CD4-positive, alpha-beta T cell treated with Interleukin-21 for 1 hour (primary cell): ENCODE results near the gene DNAJB6.
A peak's percentile ranks its signal among the peaks of the same experiment; 100 is the strongest.

Source experiments
- DNase-seq: peaks from one replicate; pipeline ENCODE4 v3.0.0-alpha.2; 2020

Gene DNAJB6

DNA sequence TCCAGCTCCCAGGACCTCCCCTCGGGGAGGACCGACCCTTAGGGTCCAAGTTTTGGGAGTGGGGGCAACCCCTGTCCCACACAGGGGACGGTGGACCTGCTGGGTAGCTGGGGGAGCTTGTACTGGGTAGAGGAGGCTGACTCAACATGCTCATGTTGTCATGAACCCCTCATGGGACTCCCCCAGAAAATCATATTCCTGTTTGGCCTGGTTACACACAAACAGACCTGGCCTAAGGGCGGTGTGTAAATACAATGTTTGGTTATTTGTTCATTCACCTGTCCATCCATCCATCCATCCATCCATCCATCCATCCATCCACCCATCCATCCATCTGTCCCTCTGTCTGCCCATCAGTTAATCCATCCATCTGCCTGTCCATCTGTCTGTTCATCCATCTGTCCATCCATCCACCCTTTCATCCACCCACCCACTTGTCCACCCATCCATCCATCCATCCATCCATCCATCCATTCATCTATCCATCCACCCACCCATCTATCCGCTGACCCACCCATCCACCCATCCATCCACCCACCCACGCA lies 92.9 kb downstream of the DNAJB6 start:
- no peak for DNase-seq

DNA sequence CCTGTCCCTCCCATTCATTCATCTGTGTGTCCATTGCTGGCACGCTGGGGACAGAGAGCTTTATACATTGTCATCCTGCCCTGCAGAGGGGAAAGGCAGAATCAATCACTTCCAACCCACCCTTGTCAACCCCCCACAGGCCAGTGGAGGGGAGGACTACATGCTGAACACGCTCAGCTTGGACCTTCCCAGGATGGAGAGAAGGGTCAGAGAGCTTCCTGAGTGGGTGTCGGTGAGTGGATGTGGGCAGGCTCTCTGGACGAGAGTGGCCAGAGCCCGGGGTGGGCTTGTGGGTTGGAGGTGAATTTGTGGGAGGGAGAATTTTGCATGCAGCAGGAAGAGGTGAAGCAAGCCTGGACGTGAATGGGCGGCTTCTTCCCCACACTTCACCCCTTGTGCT lies 93.9 kb downstream of the DNAJB6 start:
- DNase-seq = no peak

DNA sequence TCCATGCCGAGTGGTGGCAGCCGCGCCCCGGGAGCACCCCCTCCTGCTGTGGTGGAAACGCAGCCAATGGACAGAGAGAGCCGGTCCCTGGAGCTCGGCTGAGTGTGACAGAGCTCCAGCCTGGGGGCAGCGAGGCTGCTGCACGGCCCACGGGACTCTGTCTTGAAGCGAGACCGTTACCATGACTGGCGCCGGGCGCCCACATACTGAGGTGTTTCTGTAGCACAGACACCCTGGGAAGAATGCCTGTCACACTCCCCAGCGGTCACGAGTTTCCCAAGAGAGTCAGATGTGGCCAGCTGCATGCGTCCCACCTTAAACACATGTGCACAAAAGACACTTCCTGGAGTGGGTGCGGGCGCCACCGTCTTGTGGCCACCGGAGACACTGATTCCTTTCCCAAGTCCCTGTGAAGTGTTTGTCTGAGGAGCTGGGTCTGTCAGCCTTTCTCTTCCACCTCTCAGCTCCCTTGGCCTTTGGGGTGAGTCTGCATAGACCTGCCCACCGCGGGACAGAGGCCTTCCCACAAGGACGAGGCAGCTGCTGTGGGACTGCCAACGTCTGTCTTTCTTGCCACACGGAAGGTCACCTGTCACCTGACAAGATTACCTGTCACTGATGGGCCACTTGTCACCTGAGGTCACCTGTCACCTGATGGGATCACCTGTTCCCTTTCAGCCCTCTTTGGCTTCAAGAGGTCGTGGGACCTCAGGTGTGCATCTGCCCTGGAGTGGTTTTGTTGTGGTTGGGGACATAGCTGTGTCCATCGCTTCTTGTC lies 94.6 kb downstream of the DNAJB6 start:
- DNase-seq = no peak

DNA sequence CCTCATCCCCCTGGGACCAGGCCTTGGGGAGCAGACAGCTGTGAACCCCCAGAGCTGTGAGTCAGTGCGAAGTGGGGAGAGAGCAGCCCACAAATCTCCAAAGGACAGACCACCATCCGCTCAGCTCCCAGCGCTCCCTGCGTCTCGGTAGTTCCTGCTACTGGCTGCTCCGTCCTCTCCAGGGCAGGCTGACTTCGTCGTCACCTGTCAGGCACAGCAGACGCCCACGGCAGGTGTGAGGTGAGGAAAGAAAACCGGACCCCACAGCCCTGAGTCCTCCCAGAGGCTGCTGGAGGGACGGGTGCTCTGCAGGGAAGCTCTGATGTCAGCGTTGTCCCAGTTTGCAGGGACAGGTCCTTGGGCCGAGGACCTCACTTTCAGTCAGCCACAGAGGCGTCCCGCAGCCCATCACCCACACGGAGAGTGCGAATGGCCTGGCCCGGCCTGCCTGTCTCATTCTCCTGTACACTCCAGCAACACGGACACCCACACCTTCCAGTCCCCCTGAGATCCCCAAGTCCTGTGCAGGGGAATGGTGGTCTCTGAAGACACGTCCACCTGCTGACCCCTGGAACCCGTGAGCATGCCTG lies 95.2 kb downstream of the DNAJB6 start:
- DNase-seq = no peak

DNA sequence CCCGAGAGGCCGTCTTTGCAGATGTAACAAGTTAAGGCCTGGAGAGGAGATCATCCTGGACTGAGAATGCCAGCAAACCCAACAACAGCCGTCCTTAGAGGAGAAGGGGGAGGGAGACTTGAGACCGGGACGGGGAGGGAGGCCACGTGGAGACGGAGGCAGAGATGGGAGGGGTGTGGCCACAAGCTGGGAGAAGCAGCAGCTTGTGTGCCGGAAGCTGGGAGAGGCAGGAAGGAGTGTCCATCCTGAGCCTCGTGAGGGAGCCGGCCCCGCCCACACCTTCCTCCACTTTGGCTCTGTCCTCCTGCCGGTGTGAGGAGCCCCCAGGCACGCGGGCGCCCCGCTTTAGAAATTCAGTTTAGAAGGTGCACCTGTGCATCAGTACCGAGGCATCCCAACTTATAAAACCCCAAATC lies 95.7 kb downstream of the DNAJB6 start:
- no peak for DNase-seq

DNA sequence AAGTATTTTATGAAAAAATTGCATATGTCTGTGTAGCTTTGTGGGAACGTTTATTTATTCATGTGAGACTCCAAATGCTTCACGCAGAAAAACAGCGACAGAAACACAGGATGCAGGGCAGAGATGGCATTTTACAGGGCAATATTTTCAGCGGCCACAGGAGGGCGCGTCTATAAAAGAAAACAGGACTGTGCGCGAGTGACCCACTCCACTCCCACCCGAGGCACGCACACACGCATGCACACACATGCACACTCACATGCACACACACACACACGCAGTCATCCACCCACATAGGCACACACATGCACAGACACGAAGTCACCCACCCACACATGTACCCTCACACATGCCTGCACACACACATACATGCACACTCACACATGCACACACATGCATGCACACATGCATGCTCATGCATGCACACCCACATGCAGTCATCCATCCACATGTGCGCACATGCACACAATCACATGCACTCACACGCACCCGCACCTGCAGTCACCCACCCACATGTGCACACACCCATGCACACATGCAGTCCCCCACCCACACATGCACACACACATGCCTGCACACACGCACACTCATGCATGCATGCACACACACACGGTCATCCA lies 96.3 kb downstream of the DNAJB6 start:
- DNase-seq = peak; percentile 56

DNA sequence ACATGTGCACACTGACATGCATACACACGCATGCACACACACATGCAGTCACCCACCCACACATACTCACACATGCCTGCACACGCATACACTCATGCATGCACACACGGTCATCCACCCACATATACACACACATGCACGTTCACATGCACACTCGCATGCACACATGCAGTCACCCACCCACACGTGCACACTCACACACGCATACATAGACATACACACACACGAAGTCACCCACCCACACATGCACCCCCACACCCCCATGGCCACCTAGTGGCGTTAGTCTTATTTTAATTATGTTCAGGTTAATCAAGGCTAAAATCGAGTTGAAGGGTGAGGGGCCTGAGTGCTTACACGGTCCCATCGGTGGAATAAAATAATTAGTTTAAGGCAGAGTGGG lies 96.8 kb downstream of the DNAJB6 start:
- no peak for DNase-seq

DNA sequence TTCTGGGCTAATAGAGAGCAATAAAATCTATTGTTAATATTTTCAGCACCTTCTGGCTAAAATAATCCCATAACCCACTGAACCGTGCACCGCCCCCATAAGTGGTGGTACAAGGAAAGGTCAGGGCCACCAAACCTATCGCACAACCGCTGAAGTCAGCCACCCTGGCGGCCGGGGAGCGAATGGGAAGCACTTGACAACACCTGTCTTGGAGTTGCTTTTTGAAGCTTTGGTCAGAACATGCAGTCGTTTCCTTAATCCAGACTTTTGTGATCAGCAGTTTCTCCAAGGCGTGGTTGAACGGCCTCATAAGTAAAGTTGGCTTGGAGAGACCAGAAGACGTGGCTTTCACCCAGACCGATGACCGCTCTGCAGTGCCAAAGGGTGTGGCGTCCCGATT lies 97.4 kb downstream of the DNAJB6 start:
- no peak for DNase-seq

DNA sequence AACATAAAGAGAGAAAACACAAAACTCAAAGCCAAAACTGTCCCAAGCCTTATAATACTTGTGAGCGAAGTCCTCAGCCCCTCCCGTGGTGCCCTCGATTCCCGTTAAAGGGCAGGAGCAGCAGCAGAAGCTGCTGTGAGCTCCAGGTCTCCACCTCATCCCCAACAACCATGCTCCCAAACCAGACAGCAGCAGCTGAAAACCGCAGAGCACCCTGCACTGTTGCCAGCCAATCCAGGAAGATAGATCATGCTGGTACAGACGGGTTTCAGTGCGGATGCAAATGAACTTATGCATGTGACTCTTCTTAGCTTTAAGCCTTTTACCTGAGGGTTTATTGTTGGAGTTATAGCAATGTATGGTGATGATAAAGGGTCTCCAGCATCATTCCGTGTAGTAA lies 97.9 kb downstream of the DNAJB6 start:
- DNase-seq = no peak

DNA sequence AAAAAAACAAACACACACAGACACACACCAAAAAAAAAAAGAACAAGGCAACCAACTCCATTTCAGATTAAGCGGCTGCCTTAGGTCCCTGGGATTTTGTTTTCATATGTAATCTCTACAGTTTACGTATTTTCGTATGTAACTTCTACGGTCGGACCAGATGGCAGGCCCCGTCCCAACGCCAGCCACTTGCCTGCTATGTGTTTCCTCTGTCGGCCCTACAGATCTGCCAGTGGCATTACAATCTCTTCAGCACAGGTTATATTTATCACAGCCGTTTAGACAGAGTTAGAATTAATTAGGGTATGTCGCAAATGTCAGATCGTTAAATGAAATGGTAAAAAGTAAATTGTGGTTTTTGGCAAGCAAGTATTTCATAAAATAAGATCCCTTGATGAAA lies 99.3 kb downstream of the DNAJB6 start:
- DNase-seq = no peak

DNA sequence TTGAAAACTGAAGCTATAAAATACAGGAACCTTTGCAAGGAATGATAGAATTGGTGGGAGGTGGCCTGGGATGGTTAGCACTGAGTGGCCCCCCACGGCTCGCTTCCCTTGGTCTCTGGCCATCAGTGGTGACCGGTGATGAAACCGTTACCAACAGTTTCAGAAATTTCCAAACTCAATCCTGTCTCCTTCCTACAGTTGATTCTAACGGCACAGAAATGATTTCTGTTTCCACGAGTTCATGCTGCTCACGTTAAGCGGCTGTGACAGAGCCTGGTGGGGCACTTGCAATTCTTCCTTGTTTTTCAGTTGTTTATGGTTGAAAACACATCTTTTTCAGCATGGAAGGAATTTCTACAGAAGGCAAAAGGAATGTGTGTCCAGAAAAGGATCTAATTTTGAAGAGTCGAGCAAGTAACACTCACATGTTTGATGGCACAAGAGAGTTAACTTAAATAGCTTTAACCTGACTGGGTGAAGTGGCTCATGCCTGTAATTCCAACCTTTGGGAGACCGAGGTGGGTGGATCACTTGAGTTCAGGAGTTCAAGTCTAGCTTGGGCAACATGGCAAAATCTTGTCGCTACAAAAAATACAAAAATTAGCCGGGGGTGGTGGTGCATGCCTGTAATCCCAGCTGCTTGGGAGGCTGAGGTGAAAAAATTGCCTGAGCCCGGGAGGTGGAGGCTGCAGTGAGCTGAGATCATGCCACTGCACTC lies 100.1 kb downstream of the DNAJB6 start:
- DNase-seq = no peak

DNA sequence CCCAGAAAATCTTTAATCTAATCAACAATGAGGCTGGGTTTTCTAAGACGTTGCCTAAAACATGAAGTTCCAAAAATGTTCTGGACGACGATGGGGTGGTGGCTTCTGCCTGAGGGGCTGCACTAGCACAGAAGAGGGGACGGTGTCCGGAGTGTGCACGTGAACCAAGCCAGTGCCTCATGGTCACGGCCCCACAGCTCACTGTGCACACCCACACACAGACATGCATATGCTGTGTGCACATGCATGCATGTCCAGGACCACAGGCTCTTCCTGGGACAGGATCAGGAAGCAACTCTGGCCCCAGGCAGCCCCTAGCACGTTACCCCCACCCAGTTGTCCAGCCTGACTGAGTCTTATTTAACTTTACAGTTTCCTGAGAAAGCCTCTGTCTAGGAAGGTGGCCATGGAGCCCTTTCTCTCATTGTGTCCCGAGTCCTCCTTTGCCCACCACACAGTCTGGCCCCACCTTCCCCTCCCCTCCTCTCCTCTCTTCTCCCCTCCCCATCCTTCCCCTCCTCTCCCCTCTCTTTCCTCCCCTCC lies 100.8 kb downstream of the DNAJB6 start:
- DNase-seq = no peak

DNA sequence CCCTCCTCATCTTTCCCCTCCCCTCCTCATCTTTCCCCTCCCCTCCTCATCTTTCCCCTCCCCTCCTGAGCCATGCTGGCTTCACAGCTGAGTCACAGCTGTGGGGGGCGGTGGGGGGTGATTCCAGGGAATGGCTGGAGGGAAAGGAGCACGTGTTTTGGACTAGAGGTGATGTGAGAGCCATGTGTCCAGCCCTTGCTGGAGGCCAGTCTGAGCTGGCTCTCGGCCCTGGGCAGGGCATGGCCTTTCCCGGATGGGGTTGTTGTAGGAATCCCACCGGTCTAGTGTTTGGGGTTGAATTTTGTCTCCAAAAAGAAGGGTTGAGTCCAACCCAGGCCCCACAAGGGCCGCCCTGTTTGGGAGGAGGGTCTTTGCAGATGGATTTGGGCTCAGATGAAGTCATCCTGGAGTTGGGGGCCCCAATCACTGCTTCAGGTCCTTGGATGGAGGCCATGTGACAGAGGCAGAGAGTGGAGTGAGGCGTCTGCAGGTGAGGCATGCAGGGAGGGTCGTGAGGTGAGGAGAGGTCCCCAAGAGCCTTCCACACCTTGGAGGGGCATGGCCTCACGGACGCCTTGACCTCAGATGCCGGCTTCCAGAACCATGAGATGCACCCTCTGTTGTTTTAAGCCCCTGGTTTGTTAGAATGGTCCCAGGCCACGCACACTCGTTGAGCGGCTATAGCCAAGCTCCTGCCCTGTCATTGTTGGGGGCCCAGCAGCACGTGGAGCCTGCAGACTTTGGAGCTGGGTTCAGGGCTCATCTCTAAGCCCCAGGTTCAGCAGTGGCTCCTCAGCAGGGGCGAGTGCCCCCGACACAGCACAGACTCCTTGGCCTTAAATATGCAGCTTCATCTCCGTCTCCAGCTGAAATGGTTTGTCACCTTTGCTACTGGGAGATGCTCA lies 101.6 kb downstream of the DNAJB6 start:
- DNase-seq = no peak

DNA sequence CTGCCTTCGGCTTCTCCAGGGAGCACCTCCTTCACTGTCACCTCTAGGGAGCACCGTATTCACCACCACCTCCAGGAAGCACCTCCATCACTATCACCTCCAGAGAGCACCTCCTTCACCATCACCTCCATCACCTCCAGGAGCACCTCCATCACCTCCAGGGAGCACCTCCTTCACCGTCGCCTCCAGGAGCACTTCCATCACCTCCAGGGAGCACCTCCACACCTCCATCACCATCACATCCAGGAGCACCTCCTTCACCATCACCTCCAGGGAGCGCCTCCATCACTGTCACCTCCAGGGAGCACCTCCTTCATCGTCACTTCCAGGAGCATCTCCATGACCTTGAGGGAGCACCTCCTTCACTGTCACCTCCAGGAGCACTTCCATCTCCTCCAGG lies 102.3 kb downstream of the DNAJB6 start:
- DNase-seq = no peak

DNA sequence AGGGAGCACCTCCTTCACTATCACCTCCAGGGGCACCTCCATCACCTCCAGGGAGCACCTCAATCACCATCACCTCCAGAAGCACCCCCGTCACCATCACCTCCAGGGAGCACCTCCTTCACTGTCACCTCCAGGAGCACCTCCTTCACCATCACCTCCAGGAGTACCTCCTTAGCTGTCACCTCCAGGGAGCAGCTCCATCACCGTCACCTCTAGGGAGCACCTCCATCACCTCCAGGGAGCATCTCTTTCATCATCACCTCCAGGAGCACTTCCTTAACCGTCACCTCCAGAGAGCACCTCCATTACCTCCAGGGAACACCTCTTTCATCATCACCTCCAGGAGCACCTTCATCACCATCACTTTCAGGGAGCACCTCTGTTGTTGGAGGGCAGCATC lies 103.0 kb downstream of the DNAJB6 start:
- no peak for DNase-seq

DNA sequence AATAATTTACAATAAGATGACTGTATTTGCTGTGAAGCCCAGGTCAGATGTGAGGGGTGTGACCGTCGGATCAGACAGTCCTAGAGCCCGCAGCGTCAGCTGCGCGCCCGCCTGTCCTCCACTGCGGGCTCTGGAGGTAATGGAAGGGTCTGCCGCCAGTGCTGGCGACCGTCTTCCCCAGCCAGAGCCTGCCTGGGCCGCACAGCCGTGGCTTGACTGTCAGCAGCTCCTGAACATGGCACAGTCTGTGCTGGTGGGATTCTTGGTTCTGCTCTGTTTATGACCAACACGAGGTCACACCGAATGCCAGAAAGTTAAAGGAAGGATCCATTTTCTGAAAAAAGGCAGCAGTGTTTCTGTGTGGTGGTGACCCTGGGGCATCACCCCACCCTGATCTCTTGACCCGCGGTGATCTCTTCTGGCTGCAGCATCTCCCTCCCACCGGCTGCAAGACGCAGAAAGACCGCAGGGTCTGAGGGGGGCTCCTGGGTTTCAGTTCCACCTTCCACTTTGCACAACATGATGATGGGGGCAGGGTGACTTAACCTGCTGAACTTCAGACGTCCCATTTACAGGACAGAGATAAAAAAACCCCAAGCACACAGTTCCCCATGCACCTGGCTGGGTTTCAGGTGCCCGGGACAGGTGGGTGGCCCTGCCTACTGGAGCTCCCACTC lies 103.7 kb downstream of the DNAJB6 start:
- DNase-seq = no peak

DNA sequence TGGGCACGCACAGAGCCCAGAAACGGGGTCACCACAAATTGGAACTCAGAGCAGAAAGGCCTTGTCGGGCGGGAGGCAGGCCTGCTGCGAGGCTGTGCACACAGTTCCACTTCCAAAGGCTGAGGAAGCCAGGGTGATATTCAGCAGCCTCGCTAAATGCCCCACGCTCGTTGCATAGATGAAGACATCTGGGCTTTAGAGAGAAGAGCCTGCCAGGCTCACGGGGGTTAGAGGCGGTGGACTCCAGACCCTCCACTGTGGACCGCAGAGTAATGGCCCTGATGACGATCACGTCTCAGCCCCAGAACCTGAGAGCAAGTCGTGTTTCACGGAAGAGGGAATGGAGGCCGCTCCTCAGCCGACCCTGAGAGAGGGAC lies 104.2 kb downstream of the DNAJB6 start:
- DNase-seq = no peak

DNA sequence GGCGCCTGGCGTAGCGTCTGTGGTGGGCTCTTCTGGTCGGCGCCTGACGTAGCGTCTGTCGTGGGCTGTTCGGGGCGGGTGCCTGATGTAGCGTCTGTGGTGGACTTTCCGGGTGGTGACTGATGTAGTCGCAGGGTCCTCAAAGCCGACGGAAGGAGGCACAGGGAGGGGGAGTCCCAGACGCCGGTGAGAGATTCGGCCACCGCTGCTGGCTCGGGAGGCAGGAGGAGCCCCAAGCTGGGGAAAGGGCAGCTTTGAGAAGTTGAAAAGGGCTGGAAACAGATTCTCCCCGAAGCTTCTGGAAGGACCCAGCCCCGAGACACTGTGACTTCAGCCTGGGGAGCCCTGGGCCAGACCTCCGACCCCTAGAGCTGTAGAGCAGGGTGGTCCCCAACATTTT lies 105.7 kb downstream of the DNAJB6 start:
- DNase-seq = no peak

DNA sequence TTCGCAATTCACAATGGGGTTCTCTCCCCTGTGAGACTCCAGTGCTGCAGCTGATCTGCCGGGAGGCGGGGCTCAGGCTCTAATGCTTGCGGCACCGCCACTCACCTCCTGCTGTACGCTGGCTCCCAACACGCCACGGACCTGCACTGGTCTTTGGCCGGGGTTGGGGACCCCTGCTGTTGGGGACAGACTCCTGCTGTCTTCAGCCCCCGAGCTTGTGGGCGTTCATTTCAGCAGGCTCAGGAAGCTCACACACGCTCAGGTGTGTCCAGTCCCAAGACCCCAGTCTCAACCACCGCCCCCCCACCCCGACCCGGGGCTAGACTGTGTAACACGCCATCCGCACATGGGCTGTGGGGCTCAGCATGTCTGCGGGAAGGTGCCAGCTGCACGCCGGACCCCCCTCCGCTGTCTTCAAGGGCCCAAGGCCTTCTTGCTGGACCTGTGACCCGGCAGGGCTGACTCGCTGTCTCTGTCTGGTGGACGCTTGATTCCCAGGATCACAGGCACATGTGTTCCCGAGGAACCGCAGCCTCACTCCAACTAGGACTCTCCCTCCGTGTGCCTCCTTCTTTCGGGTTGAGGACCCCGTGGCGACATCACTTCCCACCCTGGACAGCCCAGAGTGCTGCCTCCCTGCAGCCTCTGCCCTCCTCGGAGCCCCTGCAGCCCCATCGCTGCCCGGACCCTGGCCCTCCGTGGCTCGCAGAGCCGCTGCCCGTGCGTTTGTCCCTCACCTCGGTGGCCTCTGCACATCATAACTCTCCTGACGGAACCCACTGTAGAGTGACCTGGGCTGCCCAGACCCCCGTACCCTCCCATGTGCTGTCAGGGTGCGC lies 106.4 kb downstream of the DNAJB6 start:
- no peak for DNase-seq

DNA sequence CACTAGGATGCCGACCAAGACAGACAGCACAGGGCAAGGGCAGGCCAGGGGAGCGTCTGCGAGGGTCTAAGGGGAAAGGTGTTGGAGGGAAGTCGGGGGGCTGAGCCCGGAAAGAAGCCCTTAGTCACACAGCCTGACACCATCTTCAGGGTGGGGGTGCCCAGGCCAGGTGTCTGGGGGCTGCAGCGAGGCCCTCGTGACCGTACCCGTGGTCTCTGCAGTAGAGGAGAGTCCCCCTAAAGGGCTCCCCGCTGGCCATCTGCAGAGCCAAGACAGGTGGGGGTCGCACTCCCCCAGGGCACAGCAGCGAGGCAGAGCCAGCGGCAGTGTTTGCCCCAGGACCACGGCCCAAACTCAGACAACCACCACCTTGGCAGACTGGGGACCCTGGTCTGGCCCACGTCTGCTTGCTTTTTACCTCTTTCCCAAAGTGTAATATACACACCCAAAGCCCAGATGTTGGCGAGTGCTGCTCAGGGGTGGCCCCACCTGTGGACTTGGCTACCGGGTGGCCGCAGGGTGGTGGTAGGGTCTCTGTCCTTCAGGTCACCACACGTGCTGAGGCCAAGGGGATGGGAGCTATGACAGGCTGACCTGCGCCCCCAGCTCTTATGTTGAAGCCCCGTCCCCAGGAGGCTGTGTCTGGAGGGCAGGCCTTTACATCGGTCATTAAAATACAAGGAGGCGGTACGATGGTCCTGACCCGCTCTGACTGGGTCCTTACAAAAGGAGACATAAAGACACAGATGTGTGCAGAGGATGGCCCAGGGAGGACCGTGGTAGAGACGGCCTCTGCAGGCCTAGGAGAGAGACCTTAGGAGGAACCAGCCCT lies 107.4 kb downstream of the DNAJB6 start:
- no peak for DNase-seq
